OCI-LY1 (cell line): Measurements from ENCODE around the gene COX6A2.

Source experiments
- H2AFZ ChIP-seq: fragments of 200-600 bp; sonication (generic), shearing (Covaris generic); 2 replicates; pipeline ENCODE4 v1.6.0; 2014; ENCODE audit warnings: antibody characterized with exemption, mild to moderate bottlenecking, low read length
- H3F3A ChIP-seq: fragments of 200-600 bp; sonication (generic), shearing (Covaris generic); 2 replicates; pipeline ENCODE4 v1.6.0; 2014; ENCODE audit warnings: mild to moderate bottlenecking, antibody characterized with exemption, low read length, moderate library complexity; ENCODE audit not compliant: insufficient read depth
- H3K27ac ChIP-seq: fragments of 200-600 bp; sonication (generic); 2 replicates; pipeline ENCODE4 v1.5.1; 2014; ENCODE audit warnings: low read length, mixed run types, mild to moderate bottlenecking, low read depth; ENCODE audit not compliant: poor library complexity, severe bottlenecking
- H3K27me3 ChIP-seq: fragments of 200-600 bp; sonication (generic); 2 replicates; pipeline ENCODE4 v1.6.0; 2014; ENCODE audit warnings: antibody characterized with exemption, mild to moderate bottlenecking, low read length, moderate library complexity; ENCODE audit not compliant: insufficient read depth
- H3K36me3 ChIP-seq: fragments of 200-600 bp; sonication (generic); 2 replicates; pipeline ENCODE4 v1.6.1; 2014; ENCODE audit warnings: mild to moderate bottlenecking, antibody characterized with exemption, low read length, moderate library complexity, mixed read lengths; ENCODE audit not compliant: insufficient read depth
- H3K4me1 ChIP-seq: fragments of 200-600 bp; sonication (generic); 2 replicates; pipeline ENCODE4 v1.5.1; 2014; ENCODE audit warnings: mild to moderate bottlenecking, low read length, moderate library complexity; ENCODE audit not compliant: insufficient read depth, severe bottlenecking
- H3K4me2 ChIP-seq: fragments of 200-600 bp; sonication (generic), shearing (Covaris generic); 2 replicates; pipeline ENCODE4 v1.6.1; 2014; ENCODE audit warnings: low read length
- H3K4me3 ChIP-seq: fragments of 200-600 bp; sonication (generic); 2 replicates; pipeline ENCODE4 v1.5.1; 2014; ENCODE audit warnings: low read length, low read depth, mild to moderate bottlenecking, mixed read lengths; ENCODE audit not compliant: poor library complexity, severe bottlenecking
- H3K79me2 ChIP-seq: fragments of 200-600 bp; shearing (Covaris generic); 2 replicates; pipeline ENCODE4 v1.6.1; 2016; ENCODE audit warnings: mixed run types, low read length, mixed read lengths; ENCODE audit not compliant: insufficient read depth
- H3K9ac ChIP-seq: fragments of 200-600 bp; sonication (generic), shearing (Covaris generic); 2 replicates; pipeline ENCODE4 v1.6.1; 2014; ENCODE audit warnings: mild to moderate bottlenecking, low read length, mixed read lengths
- H3K9me2 ChIP-seq: fragments of 200-600 bp; sonication (generic), shearing (Covaris generic); 2 replicates; pipeline ENCODE4 v1.6.1; 2014; ENCODE audit warnings: low read depth, mild to moderate bottlenecking, low read length, mixed read lengths
- H3K9me3 ChIP-seq: fragments of 200-600 bp; shearing (Covaris generic); 2 replicates; pipeline ENCODE4 v1.6.1; 2014; ENCODE audit warnings: low read length, mixed read lengths
- H4K20me1 ChIP-seq: fragments of 200-600 bp; sonication (generic), shearing (Covaris generic); 2 replicates; pipeline ENCODE4 v1.6.0; 2016; ENCODE audit warnings: mild to moderate bottlenecking, low read length; ENCODE audit not compliant: insufficient read depth
- EZH2 ChIP-seq: fragments of 200-600 bp; sonication (generic), shearing (Covaris generic); IDR thresholded peaks from 2 replicates; pipeline ENCODE4 v1.8.0; 2017; ENCODE audit warnings: borderline replicate concordance, mixed run types, mild to moderate bottlenecking, antibody characterized with exemption, low read length, moderate library complexity, mixed read lengths
- TF ChIP-seq, protein P1 (sequence below): fragments of 200-600 bp; sonication (generic), shearing (Covaris generic); IDR thresholded peaks from 2 replicates; pipeline ENCODE4 v1.5.1; 2017; ENCODE audit warnings: mild to moderate bottlenecking, antibody characterized with exemption, low read length, moderate library complexity, mixed read lengths

COX6A2 gene

DNA sequence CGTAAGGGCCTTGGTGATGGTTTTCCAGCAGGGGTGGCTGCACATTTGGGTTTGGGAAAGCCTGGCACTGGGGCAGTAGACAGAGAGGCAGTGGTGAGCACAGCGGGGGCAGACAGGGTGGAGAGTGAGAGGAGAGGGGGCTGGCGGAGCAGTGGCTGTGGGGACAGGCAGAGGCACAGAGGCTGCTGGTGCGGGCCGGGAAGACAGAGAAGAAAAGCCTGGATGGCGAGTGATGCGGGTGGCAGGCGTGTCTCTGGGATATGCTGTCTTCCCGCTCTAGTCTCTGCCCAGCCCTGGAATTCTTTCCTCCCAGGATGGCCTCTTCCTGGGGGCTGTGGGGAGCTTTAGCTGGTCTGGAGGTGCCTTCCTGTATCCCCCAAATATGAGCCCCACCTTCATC lies 18.1 kb downstream of the COX6A2 start:
- H2AFZ ChIP-seq = no peak overlapping the region
- no peaks in the 10 kb centered on the region for H3K4me1 ChIP-seq
- no peak overlapping the region for H3K4me2 ChIP-seq
- no peaks in the 10 kb centered on the region for H3K9me2 ChIP-seq
- H3K27ac ChIP-seq = no peak overlapping the region
- no peak overlapping the region for H3K4me3 ChIP-seq
- TF ChIP-seq, protein P1, sequence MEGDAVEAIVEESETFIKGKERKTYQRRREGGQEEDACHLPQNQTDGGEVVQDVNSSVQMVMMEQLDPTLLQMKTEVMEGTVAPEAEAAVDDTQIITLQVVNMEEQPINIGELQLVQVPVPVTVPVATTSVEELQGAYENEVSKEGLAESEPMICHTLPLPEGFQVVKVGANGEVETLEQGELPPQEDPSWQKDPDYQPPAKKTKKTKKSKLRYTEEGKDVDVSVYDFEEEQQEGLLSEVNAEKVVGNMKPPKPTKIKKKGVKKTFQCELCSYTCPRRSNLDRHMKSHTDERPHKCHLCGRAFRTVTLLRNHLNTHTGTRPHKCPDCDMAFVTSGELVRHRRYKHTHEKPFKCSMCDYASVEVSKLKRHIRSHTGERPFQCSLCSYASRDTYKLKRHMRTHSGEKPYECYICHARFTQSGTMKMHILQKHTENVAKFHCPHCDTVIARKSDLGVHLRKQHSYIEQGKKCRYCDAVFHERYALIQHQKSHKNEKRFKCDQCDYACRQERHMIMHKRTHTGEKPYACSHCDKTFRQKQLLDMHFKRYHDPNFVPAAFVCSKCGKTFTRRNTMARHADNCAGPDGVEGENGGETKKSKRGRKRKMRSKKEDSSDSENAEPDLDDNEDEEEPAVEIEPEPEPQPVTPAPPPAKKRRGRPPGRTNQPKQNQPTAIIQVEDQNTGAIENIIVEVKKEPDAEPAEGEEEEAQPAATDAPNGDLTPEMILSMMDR = no peak
- TF ChIP-seq EZH2 = no peak
- no peaks in the 10 kb centered on the region for H3F3A ChIP-seq
- H4K20me1 ChIP-seq = no peaks in the 10 kb centered on the region
- no peaks in the 10 kb centered on the region for H3K27me3 ChIP-seq
- no peaks in the 10 kb centered on the region for H3K79me2 ChIP-seq
- no peaks in the 10 kb centered on the region for H3K36me3 ChIP-seq
- no peak overlapping the region for H3K9ac ChIP-seq
- H3K9me3 ChIP-seq = no peaks in the 10 kb centered on the region

DNA sequence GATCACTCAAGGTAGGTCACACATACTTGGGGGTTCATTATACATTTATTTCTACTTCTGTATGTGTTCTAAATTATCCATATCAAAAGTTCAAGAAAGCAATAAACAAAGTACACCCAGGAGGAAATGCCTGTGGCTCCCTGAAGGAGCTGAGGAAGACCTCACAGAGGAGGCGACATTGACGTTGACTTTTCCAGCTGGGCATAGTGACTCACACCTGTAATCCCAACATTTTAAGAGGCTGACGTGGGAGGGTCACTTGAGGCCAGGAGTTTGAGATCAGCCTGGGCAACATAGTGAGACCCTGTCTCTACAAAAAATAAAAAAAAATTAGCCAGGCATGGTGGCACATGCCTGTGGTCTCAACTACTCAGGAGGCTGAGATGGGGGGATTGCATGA lies 18.7 kb downstream of the COX6A2 start:
- no peaks in the 10 kb centered on the region for H3K36me3 ChIP-seq
- H3K4me2 ChIP-seq = no peak overlapping the region
- no peaks in the 10 kb centered on the region for H3K79me2 ChIP-seq
- no peak overlapping the region for H2AFZ ChIP-seq
- H4K20me1 ChIP-seq = no peaks in the 10 kb centered on the region
- no peak overlapping the region for H3K9ac ChIP-seq
- H3K4me3 ChIP-seq = no peak overlapping the region
- H3K9me2 ChIP-seq = no peaks in the 10 kb centered on the region
- no peaks in the 10 kb centered on the region for H3K27me3 ChIP-seq
- TF ChIP-seq, protein P1 = no peak
- TF ChIP-seq EZH2 = no peak
- no peaks in the 10 kb centered on the region for H3K4me1 ChIP-seq
- H3F3A ChIP-seq = no peaks in the 10 kb centered on the region
- H3K27ac ChIP-seq = no peak overlapping the region
- no peaks in the 10 kb centered on the region for H3K9me3 ChIP-seq

DNA sequence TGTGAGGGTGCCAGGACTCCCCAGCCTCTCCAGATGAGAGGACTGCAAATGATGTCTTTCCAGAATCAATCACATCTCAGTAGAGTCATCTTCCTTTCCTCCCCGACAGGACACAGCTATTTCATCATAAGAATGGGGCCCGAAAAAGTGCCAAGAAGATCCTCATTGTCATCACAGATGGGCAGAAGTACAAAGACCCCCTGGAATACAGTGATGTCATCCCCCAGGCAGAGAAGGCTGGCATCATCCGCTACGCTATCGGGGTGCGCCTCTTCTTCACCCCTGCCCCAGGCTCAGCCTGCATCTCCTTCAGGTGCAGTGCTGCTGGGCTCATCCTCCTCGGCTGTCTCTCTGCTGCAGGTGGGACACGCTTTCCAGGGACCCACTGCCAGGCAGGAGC lies 20.8 kb downstream of the COX6A2 start:
- H3K36me3 ChIP-seq = no peaks in the 10 kb centered on the region
- no peaks in the 10 kb centered on the region for H4K20me1 ChIP-seq

More for the DNA sequence above, 20.8 kb downstream of the COX6A2 start:
- Histone ChIP-seq H3K79me2 (no peaks in the 10 kb centered on the region), H3K9ac (no peak overlapping the region), H3K9me2 (no peaks in the 10 kb centered on the region), H3K4me3 (no peak overlapping the region), H3K4me2 (no peak overlapping the region), H3K9me3 (no peaks in the 10 kb centered on the region), H2AFZ (no peak overlapping the region), H3F3A (no peaks in the 10 kb centered on the region), H3K4me1 (no peaks in the 10 kb centered on the region), H3K27me3 (no peaks in the 10 kb centered on the region), H3K27ac (no peak overlapping the region)
- TF ChIP-seq EZH2 = no peak
- TF ChIP-seq, protein P1 = no peak
